GM19397 (cell line): Measurements from ENCODE around the gene TOM1L2.
A peak's percentile ranks its signal among the peaks of the same experiment; 100 is the strongest.

Source experiments
- ATAC-seq: cut with Tn5 transposase; IDR thresholded peaks from one replicate; pipeline ENCODE4 v1.9.1; 2021; ENCODE audit warnings: mild to moderate bottlenecking, moderate library complexity; ENCODE audit not compliant: unreplicated experiment

TOM1L2 gene

GRCh38 chr17:17851103-17852002 lies 120.8 kb downstream of the TOM1L2 start:
- no peak for ATAC-seq

GRCh38 chr17:17849845-17850373 lies 122.3 kb downstream of the TOM1L2 start:
- no peak for ATAC-seq

DNA sequence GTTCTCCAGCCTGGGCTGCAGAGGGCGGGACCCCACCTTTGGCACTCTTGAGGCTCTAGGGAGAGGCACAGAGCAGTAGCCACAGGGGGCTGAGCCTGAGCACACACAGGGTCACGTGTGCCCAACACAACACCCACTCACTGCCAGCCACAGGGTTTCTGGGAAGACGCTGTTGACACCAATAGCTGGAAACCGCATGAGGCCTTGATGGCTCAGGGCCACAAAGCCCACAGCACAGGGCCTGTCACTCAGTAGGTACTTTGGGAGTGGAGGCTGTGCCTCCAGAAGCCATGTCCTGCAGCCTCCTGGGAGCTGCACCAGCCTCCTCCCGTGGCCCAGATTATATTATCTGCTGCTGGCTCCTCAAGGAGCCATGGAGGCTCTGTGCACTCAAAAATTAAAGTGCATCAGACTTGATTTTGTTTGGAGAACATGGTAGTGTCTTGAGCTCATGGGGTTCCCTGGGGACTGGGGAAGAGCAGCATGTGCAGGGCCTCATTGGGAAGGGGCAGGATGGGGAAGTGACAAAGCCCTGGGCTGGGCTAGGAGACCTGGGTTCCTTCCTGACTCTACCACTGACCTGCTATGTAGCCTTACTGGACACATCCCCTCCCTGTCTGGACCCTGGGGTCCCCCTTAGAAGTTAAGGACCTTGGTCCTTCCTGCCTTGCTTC lies 122.9 kb downstream of the TOM1L2 start:
- ATAC-seq, result no peak

- no peak for ATAC-seq
Measured at GRCh38 chr17:17848311-17849082, 123.7 kb downstream of the TOM1L2 start.

DNA sequence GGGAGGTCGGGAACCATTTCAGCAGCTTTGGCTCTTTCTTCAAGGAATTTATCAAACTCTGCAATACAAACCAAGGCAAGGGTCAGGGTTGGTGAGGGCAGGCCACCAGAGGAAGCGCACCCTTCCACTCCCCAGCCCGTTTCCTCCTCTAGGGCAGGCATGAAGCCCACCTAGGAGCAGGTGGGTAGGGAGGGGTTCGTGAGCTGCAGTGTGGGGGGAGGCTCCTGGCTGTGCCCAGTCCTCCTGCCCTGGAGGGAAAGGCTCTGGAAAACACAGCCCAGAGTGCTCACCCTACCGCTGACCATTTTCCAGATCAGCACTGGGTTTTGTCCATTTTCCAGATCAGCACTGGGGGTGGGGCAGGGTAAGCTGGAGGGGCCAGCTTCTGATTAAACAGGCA lies 124.5 kb downstream of the TOM1L2 start:
- no peak for ATAC-seq

DNA sequence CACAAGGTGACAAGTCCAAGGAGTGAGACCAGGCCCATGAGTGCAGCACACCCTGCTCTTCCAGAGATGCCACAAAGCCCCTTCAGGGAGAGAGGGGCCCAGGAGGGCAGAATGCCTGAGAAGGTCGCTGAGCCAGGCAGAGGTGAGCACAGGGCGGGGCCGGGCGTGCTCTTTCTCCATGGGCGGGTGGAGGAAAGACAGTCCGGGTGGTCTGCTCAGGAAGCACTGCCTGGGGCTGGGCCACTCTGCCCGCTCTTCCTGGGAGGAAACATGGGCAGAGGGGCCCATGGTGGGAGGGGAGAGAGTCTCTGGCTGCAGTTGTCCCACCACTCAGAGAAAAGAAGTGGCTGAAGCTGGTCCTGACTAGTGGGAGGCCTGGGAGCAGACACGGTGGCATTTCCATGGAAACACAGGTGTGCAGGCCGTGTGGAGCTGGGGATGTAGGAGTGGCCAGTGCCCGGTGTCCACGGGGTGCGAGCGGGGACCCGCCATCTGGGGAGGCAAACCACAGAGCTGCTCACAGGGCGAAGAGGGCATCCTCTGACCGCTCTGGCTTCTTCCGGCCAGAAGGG lies 125.0 kb downstream of the TOM1L2 start:
- no peak for ATAC-seq

GRCh38 chr17:17846645-17847044 lies 125.6 kb downstream of the TOM1L2 start:
- ATAC-seq, result no peak

DNA sequence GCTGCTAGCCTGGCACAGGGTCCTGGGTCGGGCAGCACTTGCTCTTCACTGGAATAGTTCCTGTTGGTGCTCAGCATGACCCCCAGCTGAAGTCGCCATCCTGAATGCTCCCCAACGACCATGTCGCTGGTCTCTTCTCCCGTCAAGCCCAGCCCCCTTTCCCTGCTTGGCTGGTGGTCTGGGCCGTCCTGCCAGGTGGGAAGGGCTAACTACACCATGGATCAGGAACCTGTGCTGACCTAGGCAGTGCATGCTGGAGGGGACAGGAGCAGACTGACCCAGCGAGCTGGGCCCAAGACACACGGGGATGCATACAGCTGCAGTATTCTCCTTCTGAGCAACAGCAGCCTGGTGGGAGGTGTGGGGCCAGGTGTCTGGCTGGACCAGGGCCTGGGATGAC lies 126.2 kb downstream of the TOM1L2 start:
- ATAC-seq, result no peak

DNA sequence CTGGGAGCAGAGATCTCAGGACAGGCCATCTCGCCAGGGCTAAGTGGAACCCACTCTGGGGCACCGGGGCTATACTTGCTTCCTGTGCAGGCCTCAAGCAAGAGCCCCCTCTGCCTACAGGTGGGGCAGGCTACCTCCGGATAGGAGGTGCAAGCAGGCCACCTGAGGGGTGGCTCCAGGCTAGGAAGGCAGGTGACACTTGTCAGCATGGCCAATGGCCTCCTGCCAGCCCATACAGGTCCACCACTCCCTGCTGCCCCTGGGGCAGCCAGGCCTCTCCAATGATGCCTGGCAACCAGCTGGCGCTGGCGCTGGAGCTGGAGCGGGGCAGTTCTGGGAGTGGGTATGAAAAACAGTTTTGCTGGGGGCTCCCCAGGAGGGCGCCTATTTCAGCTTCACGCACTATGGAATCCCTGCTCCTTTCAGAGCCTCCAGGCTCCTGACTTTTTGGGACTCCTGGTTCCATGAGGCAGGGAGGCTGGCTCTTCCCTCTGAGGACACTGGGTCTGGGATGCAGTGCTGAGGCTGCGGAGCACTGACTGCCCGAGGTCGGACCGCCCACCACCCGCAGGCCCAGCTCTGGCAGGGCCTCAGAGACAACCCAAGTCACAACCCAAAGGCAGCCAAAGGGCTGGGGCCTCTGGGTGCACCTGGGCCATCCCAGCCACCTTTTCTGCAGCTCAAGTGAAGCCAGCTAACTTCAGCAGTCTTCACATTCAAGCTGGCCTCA lies 127.0 kb downstream of the TOM1L2 start:
- no peak for ATAC-seq

DNA sequence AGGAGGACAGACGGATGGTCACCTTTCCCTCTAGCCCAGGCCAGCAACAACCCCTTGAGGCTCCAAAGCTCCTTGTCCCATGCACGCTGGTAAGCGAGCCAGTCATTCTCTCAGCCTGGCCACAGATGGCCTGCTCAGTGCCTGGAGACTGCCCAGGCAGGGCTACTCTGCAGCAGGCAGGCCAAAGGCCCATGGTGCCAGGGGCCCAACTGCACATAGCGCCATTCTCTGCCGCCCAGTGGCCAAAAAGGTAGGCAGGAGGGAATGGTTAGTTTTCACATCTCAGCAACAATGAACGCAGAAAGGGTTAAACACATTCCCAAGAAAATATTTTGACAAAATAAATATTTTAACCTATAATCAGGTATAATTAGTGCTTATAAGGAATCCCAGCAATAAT lies 127.7 kb downstream of the TOM1L2 start:
- no peak for ATAC-seq

DNA sequence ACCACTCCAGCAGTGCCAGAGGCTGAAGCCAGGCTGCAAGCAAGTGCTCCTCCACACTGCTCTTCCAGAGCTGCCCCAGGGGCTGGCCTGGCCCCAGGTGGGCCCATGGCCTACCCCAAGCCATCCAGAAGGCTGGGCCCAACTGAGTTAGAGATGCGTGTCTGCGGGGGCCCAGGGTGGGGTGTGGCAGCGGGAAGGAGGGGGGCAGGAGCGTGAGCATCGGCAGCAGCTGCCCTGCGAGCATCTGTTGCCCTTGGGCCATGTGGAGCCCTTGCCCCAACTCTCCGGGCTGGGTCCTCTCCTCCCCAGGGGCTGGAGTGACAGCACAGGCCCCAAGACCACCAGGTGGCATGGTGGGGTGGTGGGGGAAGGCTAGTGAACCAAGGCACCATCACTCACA lies 128.1 kb downstream of the TOM1L2 start:
- ATAC-seq, result no peak

GRCh38 chr17:17843096-17843495 lies 129.1 kb downstream of the TOM1L2 start:
- no peak for ATAC-seq

DNA sequence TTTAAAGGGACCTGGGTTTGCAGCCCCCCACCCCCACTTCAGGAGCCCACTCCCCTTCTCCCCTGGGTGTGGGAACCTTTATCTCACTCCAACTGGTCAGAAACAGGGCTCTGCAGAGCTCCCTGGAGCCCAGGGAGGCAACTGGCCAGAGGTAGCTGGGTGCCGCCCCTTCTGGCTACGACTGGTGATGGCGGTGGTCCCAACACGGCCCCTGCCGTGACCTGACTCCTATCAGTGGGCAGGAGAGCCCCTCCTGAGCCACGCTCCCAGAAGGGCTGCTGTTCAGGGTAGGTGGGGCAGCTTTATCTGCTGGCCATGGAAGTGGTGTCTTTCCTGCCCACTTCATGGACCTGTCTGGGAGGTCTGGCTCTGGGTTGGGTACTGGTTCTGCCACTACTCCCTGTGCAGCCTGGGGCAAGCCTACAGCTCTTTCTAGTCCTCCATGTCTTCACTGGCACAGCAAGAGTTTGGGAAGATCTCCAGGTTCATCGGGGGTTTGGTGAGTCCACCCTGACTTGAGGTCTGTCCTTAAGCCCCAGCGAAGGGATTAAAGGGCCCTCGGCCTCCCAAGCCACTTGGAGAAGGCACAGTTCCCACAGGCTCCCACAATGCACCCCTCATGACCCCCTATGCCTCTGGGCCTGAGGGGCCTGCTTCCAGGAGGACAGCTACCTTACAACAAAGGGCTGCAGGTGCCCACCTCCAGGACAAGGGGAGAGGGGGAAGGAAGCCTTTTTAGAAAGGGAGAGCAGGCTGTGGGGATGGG lies 129.9 kb downstream of the TOM1L2 start:
- ATAC-seq, result no peak

DNA sequence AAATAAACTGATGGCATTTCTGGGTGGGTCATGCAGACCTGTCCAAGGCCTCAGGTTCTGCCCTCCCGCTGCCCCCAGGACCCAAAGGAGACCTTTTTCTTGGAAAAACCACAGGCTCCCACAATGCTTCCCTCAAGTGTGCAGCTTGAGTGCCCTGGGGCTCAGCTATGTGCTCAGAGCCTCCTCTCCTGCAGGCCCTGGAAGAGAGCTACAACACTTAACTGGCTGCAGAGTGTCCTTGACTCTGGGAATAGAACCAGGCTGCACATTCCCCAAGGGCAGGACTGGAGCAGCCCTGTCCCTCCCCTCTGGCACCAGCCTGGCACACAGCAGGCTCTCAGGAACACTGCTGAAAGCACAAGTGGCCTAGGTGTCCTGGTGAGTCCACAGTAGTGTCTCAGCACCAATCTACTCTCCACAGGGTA lies 130.6 kb downstream of the TOM1L2 start:
- ATAC-seq, result no peak

DNA sequence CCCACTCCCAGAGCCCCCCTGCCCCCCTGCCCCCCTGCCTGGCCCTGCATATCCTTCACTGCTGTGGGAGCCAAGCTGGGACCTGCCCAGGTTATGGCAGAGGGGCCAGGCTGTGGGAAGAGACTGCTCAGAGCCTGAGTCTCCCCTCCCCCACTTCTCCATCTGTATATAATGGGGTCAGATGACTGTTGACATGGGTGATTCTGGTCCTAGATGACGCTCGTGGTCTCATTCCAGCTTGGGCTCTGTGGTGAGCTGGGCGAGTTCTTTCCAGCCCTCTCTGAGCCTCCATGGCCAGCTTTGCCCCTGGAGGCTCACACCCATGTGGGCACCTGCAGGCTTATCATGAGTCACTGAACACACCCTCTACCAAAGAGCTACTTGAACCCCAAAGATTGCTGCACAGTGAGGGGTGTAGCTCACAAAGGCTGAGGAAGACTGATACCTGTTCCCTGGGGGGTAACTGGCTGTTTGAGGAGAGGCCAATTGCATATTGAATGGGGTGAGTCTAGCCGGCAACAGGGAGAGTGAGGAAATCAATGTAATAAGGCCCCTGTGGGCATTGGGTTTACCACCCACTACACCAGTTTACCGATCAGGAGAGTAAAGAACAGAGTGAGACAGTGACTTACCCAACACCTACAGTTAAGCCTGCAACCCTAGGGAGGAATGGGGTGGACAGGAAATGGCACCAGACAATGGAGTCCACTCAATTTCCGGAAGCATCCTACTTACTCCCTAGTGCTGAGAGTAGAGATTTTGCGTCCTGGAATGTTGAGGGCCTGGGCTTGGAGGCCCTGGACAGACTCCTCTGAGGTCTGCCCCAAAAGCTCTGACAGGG lies 131.2 kb downstream of the TOM1L2 start:
- no peak for ATAC-seq

DNA sequence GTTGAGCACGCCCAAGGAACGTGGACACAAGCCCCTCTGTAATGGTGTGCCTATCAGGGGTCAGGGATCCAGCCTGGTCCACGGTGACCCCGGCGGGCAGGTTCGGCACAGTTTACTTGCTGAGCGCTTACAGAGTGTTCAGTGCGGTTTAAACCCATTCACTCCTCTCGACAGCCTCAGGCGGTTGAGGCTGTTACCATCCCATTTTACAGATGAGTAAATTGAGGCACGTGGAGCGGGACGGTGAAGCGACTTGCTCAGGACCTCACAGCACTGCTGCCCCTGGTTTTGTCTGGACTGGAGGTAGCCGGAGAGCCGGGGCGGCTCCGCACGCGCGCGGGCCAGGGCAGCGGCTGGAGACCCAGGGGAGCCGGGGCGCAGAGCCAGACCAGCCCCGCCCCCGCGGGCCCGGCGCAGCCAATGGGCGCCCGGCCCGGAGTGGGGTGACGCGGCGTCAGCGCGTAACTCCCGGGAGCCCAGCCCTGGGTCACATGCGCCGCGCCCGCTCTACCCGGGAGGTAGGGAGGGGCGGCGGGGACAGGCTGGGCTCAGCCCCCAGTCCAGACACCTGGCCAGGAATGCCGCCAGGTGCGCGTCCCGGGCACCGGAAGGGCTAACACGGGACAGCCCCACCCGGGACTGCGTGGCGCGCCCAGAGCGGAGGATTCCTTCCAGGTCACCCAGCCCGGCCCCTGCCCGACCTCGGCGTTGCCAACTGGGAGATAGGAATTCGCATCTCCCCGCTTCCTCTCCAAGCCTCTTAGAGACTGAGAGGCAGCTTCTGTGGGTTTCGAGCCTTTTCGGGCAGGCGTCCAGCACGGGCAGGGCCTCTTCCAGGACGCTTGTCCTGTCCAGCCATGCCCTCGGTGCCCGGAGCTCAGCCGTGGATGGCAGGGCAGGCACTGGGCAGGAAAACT lies 132.2 kb downstream of the TOM1L2 start:
- ATAC-seq, result peak; percentile 62
